Upper lobe of left lung (tissue), 6 donors: ENCODE results near the gene LARP6. TPM values are rescaled to one million over a fixed set of nuclear protein-coding genes. Genes with fewer than 3 reads are reported as not detected.

Experiments
- ATAC-seq, 2 donors: fragments of 200-7000 bp; cut with Tn5 transposase; one replicate each; pipeline ENCODE4 v1.9.1; 2022; ENCODE audit warnings: mild to moderate bottlenecking in 2 of 2, moderate library complexity in 2 of 2; ENCODE audit not compliant: low FRiP score in 2 of 2
- DNase-seq, 2 donors: peaks; one replicate each; pipeline ENCODE4 v3.0.0-alpha.2; 2019 to 2020
- H3K27ac ChIP-seq, 4 donors: fragments of 200-600 bp; sonication (generic); one replicate each; pipeline ENCODE4 v1.5.1; 2016 to 2019
- H3K27me3 ChIP-seq, 4 donors: fragments of 200-600 bp; sonication (generic); one replicate each; pipeline ENCODE4 v1.5.1; 2017 to 2019
- H3K36me3 ChIP-seq, 4 donors: fragments of 200-600 bp; sonication (generic); one replicate each; pipeline ENCODE4 v1.5.1; 2016 to 2019
- H3K4me1 ChIP-seq, 4 donors: fragments of 200-600 bp; sonication (generic); one replicate each; pipeline ENCODE4 v1.5.1; 2018 to 2019
- H3K4me3 ChIP-seq, 4 donors: fragments of 200-600 bp; sonication (generic); one replicate each; pipeline ENCODE4 v1.5.1; 2017 to 2019; ENCODE audit warnings: mild to moderate bottlenecking in 2 of 4, moderate library complexity in 1 of 4
- H3K9me3 ChIP-seq, 4 donors: fragments of 200-600 bp; sonication (generic); one replicate each; pipeline ENCODE4 v1.5.1; 2018 to 2019
- EP300 ChIP-seq, 4 donors: sonication (generic); formaldehyde crosslinking; IDR thresholded peaks; one replicate each; pipeline ENCODE4 v1.5.1; 2017; ENCODE audit warnings: antibody characterized with exemption in 4 of 4, control low read depth in 2 of 4
- POLR2A ChIP-seq, 4 donors: fragments of 450-650 bp; IDR thresholded peaks; one replicate each; pipeline ENCODE4 v1.5.1; 2016 to 2017; ENCODE audit warnings: antibody characterized with exemption in 4 of 4, mild to moderate bottlenecking in 2 of 4
- POLR2AphosphoS5 ChIP-seq, 2 donors: sonication (generic); formaldehyde crosslinking; IDR thresholded peaks; one replicate each; pipeline ENCODE4 v1.5.1; 2017; ENCODE audit warnings: antibody characterized with exemption in 2 of 2
- WGBS, 2 donors: methylation state at CpG; one replicate each; pipeline ENCODE4 v1.1.5; 2017 to 2018; 5-methylcytosine and 5-hydroxymethylcytosine counted together
- total RNA-seq, 6 donors: library from RNA; depleted of rRNA in 4 of 6; stranded (reverse); fragments of >200 nt in 4 of 6; gene quantifications; one replicate each; pipeline versions ENCODE4 v1.1.0 to v1.2.1, GENCODE V29; 2016 to 2021
- TF ChIP-seq, protein P1 (sequence below), 6 experiments: fragments of 450-650 bp in 4 of 6; fragments of 200-600 bp in 2 of 6; sonication (generic) in 2 of 6; IDR thresholded peaks; one replicate each; pipeline ENCODE4 v1.5.1; 2016 to 2019; ENCODE audit warnings: antibody characterized with exemption in 6 of 6
- donor health status: DM: no; HTN: no; CAD: no; lungs with moderate emphysema.
- donor health status: DM: no; HTN: yes; CAD: no; lungs with severe emphysema.

LARP6 gene
- total RNA-seq, 6 donors from 2014 or later, result 1.0 to 12.0 (median 5.2) TPM

DNA sequence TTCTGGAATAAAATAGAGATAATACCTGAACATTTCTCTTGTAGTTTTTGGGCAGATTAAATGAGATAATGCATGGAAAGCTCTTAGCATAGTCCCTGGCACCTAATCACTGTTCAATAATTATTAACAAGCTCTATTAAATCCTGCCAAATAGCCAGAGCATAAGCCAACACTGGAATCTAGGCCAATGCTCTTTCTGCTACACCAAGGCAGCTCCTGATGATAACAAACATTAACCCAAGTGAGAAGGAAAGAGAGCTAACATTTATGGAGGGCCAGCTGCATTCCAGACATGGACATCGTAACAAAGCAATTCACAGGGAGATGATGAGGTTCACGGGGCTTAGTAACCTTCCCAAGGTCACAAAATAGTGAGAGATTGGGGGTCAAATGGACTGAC, 23.3 kb downstream of the LARP6 start:
- 61 to 62% methylated on average over 2 of the region's 2 CpGs for WGBS, 2 donors
- H3K27ac ChIP-seq, result no peak overlapping the region
- no peaks in the 10 kb centered on the region for H3K9me3 ChIP-seq
- no peak for DNase-seq
- TF ChIP-seq POLR2AphosphoS5 (IDR thresholded peaks at IDR 0.05) (no peak), POLR2A (IDR thresholded peaks at IDR 0.05) (no peak), EP300 (IDR thresholded peaks at IDR 0.05) (no peak)
- TF ChIP-seq, protein P1, sequence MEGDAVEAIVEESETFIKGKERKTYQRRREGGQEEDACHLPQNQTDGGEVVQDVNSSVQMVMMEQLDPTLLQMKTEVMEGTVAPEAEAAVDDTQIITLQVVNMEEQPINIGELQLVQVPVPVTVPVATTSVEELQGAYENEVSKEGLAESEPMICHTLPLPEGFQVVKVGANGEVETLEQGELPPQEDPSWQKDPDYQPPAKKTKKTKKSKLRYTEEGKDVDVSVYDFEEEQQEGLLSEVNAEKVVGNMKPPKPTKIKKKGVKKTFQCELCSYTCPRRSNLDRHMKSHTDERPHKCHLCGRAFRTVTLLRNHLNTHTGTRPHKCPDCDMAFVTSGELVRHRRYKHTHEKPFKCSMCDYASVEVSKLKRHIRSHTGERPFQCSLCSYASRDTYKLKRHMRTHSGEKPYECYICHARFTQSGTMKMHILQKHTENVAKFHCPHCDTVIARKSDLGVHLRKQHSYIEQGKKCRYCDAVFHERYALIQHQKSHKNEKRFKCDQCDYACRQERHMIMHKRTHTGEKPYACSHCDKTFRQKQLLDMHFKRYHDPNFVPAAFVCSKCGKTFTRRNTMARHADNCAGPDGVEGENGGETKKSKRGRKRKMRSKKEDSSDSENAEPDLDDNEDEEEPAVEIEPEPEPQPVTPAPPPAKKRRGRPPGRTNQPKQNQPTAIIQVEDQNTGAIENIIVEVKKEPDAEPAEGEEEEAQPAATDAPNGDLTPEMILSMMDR (IDR thresholded peaks at IDR 0.05), result no peak
- H3K27me3 ChIP-seq, result no peaks in the 10 kb centered on the region
- no peak overlapping the region for H3K4me3 ChIP-seq
- no peak for ATAC-seq
- H3K36me3 ChIP-seq, result peaks cover 0 to 41% (median 4%) of the 10 kb centered on the region in 4 donors
- H3K4me1 ChIP-seq, result peaks cover 8 to 14% (median 10%) of the 10 kb centered on the region in 4 donors

DNA sequence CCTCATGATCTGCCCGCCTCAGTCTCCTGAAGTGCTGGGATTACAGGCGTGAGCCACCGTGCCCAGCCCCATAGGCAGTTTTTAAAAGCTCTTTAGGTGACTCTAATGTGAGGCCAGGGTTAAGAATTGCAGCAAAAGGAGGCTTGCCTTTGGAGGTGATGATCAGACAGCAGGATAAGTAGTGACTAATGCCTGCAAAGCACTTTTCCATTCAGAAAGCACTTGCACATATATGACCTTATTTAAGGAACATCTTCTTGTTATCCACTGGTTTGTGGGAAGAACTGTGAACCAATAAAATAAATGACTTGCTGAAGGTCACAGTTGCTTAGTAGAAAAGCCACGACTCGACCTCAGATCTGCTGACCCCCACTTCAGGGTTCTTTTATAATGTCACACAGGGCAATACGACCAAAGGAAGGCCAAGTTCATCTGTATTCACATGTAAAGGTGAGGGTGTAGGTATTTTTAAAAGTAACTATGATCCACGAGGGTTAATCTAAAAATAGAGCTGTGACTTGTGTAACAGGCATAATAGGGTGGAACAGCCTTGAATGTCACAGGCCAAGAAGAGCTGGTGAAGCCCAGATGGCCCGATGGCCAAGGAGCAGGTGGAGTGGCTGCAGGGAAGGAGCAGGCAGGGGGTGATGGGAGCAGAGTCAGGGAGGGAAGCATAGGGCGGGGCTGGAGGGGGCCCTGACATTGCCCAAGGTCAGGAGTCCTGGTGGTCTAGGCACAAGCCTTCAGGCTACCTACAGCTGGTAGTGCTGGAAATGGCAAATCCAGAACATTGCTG, 24.4 kb downstream of the LARP6 start:
- H3K27ac ChIP-seq, result no peak overlapping the region
- WGBS, 2 donors, result 82% methylated on average over 7 to 9 of the region's 9 CpGs
- no peak overlapping the region for H3K4me3 ChIP-seq
- H3K9me3 ChIP-seq, result no peaks in the 10 kb centered on the region
- TF ChIP-seq, protein P1 (IDR thresholded peaks at IDR 0.05), result no peak
- TF ChIP-seq POLR2A (IDR thresholded peaks at IDR 0.05), result no peak
- TF ChIP-seq POLR2AphosphoS5 (IDR thresholded peaks at IDR 0.05), result no peak
- H3K4me1 ChIP-seq, result peaks cover 16 to 24% (median 18%) of the 10 kb centered on the region in 4 donors
- no peak for DNase-seq
- H3K27me3 ChIP-seq, result no peaks in the 10 kb centered on the region
- ATAC-seq, result no peak
- H3K36me3 ChIP-seq, result peaks cover 0 to 32% (median 4%) of the 10 kb centered on the region in 4 donors

DNA sequence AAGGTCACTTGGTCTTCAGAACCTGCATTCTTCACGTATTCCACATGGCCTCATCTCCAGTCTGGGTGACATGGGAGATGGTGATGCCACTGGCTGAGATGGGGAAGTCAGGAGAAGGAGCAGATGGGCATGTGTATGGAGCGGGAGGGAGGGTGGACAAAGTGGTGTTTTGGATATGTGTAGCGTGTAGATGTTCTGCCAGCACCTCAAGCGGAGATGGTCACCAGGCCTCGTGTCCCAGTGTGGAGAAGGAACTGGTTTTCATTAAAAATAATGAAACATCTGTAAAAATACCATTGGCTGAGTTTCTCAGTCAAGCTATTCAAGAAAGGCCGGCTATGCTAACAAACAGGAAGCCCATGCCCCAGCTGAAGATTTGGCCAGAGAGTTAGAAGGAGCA, 26.2 kb downstream of the LARP6 start:
- 82 to 94% methylated on average over 6 of the region's 6 CpGs for WGBS, 2 donors
- DNase-seq, result no peak
- no peak for ATAC-seq
- Histone ChIP-seq H3K27me3 (no peaks in the 10 kb centered on the region), H3K36me3 (peaks cover 0 to 21% (median 3%) of the 10 kb centered on the region in 4 donors), H3K27ac (no peak overlapping the region), H3K4me1 (peaks cover 16 to 24% (median 19%) of the 10 kb centered on the region in 4 donors), H3K4me3 (no peak overlapping the region), H3K9me3 (no peaks in the 10 kb centered on the region)
- TF ChIP-seq EP300 (IDR thresholded peaks at IDR 0.05), result no peak
- no peak for TF ChIP-seq POLR2A (IDR thresholded peaks at IDR 0.05)
- TF ChIP-seq POLR2AphosphoS5 (IDR thresholded peaks at IDR 0.05), result no peak
- TF ChIP-seq, protein P1 (IDR thresholded peaks at IDR 0.05), result no peak

DNA sequence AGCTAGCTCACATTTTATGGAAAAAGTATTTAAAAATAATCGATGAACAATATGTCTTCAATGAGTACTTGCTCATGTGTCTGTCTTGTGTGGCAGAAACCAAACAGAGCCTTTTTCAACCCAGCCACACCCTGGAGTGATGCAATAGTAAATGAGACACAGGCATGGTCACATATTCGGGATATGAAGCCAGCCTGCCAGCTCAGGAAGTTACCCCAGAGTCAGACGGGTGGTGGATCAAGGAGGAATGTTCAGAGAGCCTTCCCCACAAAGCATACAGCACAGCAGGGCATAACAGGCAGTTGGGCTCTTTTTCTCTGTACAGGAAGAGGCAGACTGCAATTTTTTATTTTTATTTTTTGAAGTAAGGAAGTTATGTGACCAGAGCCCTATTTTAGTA, 27.3 kb downstream of the LARP6 start:
- Histone ChIP-seq H3K4me1 (peaks cover 16 to 24% (median 19%) of the 10 kb centered on the region in 4 donors), H3K27ac (peak overlapping the region in 1 of 4 donors; percentile 34), H3K4me3 (no peak overlapping the region), H3K27me3 (no peaks in the 10 kb centered on the region), H3K9me3 (no peaks in the 10 kb centered on the region), H3K36me3 (peaks cover 0 to 10% (median 0%) of the 10 kb centered on the region in 4 donors)
- peak in 1 of 2 donors; percentile 60 for DNase-seq
- no peak for TF ChIP-seq POLR2A (IDR thresholded peaks at IDR 0.05)
- peak in 1 of 2 donors; percentile 36 for TF ChIP-seq POLR2AphosphoS5 (IDR thresholded peaks at IDR 0.05)
- WGBS, 2 donors, result 14 to 19% methylated on average over 3 of the region's 3 CpGs
- peak in 1 of 2 donors; percentile 91 for ATAC-seq

DNA sequence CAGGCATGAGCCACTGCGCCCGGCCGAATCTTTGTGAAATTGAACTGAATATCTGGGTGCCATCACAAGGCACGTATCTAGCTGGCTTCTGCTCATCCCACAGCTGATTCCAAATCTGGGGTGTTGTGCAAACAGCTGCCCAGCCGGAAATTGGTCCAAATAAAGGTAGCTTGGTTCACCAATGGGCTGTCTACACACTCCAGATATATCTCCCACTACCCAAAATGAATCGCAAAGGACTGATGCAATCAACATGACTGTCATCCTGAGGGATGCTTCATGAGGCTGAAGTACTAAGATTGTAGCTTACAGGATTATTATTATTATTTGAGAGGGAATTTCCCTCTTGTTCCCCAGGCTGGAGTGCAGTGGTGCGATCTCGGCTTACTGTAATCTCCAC, 28.1 kb downstream of the LARP6 start:
- 91 to 92% methylated on average over 5 to 8 of the region's 8 CpGs for WGBS, 2 donors
- TF ChIP-seq EP300 (IDR thresholded peaks at IDR 0.05) (no peak), POLR2A (IDR thresholded peaks at IDR 0.05) (no peak), POLR2AphosphoS5 (IDR thresholded peaks at IDR 0.05) (no peak)
- TF ChIP-seq, protein P1 (IDR thresholded peaks at IDR 0.05), result no peak
- no peak overlapping the region for H3K4me3 ChIP-seq
- H3K27me3 ChIP-seq, result no peaks in the 10 kb centered on the region
- peaks cover 16 to 24% (median 19%) of the 10 kb centered on the region in 4 donors for H3K4me1 ChIP-seq
- peaks cover 0 to 2% (median 0%) of the 10 kb centered on the region in 4 donors for H3K36me3 ChIP-seq
- no peak for ATAC-seq
- no peaks in the 10 kb centered on the region for H3K9me3 ChIP-seq
- DNase-seq, result no peak
- H3K27ac ChIP-seq, result no peak overlapping the region
